NCI-H2029 (cell line): ENCODE results near the gene MYL11.

Experiments
- DNase-seq: peaks from one replicate; lab custom pipeline; 2025; lab: John Stamatoyannopoulos, UW

Gene MYL11

GRCh38 chr16:30354423-30355143 is 20.0 kb upstream of the MYL11 start:
- DNase-seq, result no peak

GRCh38 chr16:30355144-30355953 is 19.3 kb upstream of the MYL11 start, which contains the start of gene CD2BP2:
TSS of gene CD2BP2 (minus strand) at chr16:30355308. CDS start at chr16:30354681, 627 bp downstream.
- DNase-seq, result peak; percentile 98

DNA sequence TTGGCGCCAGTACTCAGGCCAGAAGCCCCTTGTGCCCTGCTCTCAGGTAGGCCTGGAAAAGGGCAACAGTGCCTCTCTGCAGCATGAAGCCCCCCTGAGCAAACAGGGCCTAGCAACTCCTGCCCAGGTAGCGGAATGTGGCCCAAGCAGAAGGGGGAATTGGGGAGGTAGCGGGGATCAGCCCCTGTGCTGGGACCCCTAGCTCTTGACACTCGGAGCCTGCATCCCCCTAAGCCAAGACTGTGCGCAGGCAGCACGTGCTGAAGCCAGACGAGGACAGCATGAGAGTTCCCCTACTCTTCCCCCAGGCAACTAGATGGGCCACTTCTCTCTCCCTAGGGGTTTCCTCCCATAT is 18.7 kb upstream of the MYL11 start:
- DNase-seq, result no peak

- DNase-seq, result peak; percentile 75
These were observed 18.1 kb upstream of the MYL11 start for GRCh38 chr16:30356401-30357084.

DNA sequence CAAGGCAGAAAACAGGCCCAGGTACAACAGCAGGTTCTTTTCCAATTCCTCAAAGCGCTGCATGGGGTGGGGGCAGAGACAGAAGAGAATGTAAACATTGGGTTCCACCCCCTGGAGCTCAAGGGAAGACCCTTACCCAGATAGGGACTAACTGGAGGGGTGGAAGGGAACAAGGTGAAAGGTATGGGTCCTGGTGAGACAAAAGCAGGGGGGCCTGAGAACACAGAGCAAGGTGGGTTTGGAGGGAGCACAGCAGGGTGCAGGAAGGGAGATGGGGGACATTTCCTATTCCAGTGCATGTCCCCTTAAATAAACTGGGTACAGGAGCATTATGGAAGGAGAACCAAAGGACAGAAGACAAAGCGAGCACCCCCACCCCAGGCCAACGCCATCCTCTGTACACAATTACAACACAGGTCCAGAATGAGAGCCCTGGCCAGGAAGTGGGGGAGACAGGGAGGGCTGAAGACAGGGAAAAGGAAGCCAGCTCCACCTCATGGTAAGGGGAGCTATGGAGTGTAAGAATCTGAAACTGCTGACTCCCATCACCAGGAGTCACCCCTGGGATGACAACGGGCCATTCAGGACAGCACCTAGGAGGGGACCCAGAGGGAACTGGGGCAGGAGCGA is 17.4 kb upstream of the MYL11 start:
- DNase-seq, result no peak

GRCh38 chr16:30357715-30358576 is 16.7 kb upstream of the MYL11 start:
- DNase-seq, result no peak

- DNase-seq, result no peak
These were observed 16.0 kb upstream of the MYL11 start for GRCh38 chr16:30358577-30358936.

DNA sequence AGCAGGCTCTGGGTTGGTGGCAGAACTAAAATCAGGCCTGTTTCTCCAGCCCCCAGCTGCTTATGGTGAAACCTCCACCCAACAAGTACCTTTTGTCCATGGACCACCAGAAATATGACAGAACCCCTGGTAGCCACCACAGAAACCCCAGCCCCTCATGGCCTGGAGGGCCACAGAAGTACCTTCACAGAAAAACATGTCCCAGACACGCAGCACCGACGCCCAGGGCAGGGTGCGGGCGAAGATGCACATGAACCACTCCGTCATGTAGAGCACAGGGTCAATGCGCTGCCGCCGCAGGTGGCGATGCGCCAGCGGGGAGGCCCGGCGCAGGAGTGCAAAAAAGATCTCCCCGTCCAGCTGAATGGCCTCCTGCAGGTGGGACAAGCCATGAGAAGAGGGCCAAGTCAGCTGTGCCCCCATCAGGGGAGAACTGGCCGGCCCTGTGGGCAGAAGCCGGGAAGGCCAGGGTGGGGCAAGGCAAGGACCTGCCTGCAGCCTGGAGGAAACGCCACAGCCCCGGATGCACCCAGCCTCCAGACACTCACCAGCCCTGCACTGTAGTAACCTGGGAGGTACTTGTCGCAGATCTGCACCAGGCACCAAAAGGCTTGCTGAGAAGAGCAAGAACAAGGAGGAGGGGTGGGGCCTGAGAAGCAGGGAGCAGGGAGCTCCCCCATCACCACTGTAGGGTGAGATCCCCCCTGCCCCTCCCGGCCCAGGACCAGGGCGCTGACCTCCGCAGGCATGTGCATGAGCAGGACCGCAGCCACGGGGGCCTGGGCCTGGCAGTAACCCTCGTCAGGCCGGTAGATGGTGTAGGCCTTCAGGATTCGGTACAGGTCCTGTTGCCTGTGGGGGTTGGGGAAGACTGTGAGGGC is 15.4 kb upstream of the MYL11 start:
- no peak for DNase-seq

- DNase-seq, result no peak
These were observed 14.8 kb upstream of the MYL11 start for GRCh38 chr16:30359871-30360170.

GRCh38 chr16:30361180-30361579 is 13.4 kb upstream of the MYL11 start:
- no peak for DNase-seq

- DNase-seq, result no peak
These were observed 9.4 kb upstream of the MYL11 start for GRCh38 chr16:30365200-30365599.

GRCh38 chr16:30366511-30366910 is 8.1 kb upstream of the MYL11 start:
- DNase-seq, result no peak

- no peak for DNase-seq
These were observed 7.1 kb upstream of the MYL11 start for GRCh38 chr16:30367349-30368009.

- DNase-seq, result no peak
These were observed 6.3 kb upstream of the MYL11 start for GRCh38 chr16:30368122-30368791.

DNA sequence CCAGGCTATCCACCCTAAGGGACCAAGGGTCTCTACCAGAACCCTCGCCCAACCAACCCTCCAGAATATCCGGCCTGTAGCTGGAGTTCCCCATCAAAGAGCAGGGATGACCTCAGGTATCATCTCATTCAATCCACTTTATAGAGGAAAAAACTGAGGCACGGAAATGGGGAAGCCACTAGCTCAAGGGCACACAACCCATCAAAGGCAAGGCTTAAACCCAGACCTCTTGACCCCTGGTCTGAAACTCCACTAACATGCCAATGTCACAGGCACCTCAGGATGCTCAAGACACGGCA is 5.9 kb upstream of the MYL11 start:
- no peak for DNase-seq

DNA sequence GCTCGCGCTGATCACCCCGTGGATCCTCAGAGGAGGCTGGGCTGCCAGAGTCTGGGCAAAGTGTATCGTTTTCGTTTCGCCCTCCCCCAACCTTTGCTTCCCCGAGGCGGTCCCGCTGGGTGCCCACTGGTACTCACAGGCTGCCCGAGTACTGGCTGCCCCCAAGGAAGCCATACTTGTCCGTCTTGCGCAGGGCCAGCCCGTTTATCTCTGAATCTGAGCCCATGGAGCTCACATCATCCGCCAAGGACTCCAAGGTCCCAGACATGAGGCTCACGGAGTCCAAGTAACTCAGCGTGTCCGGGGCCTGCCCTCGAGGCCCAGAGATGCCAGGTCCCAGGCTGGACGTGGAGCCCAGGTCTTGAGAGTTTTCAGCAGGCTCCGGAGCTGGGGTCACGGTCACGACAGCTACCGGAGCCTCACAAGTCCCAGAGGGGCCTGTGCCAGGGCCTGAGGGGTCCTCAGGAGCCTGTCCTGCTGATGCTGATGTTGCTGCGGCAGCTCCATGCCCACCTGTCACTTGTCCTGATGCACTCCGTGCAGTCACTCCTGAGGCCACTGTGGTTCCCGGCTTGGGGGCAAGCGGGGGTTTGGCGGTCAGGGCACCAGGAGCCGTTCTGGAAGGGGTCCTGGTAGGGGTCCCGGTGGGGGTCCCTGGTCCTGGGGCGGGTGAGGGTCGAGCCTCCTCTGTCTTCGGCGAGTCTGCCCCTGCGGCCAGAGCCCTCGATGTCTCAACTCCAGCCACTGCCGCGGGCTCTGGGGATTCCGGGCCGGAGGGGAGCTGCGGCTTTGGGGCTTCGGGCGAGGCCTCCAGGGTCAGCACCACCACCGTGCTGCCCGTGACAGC is 5.3 kb upstream of the MYL11 start:
- no peak for DNase-seq

GRCh38 chr16:30369938-30370455 is 4.6 kb upstream of the MYL11 start:
- no peak for DNase-seq

- DNase-seq, result peak; percentile 99
These were observed 4.0 kb upstream of the MYL11 start, which contains the start of gene TBC1D10B for GRCh38 chr16:30370456-30371247. TSS of gene TBC1D10B (minus strand) at chr16:30370494. CDS start at chr16:30370183, 311 bp downstream.
